ENCODE data around the gene NUP188.

- TF ChIP-seq CTCF (conservative IDR thresholded peaks at IDR 0.05; ENCODE audit: low read depth, low read length) (peak; percentile 39), EZH2 (IDR thresholded peaks at IDR 0.05; ENCODE audit: low read length, unreplicated experiment) (no peak)
Observed at GRCh38 chr9:128992995-128993394, 45.5 kb downstream of the NUP188 start.
